Glomerular visceral epithelial cell (primary cell): ENCODE measurements around the gene CHD2.

Experiments
- DNase-seq: peaks from one replicate; pipeline ENCODE4 v3.0.0-alpha.2; 2016; ENCODE audit errors: extremely low spot score

CHD2 gene

GRCh38 chr15:93068581-93069199, 168.6 kb downstream of the CHD2 start:
- DNase-seq: no peak

GRCh38 chr15:93070132-93070531, 170.0 kb downstream of the CHD2 start:
- no peak for DNase-seq

GRCh38 chr15:93070551-93071296, 170.6 kb downstream of the CHD2 start:
- DNase-seq: no peak

- DNase-seq: no peak
Measured at GRCh38 chr15:93071469-93071936, 171.4 kb downstream of the CHD2 start.

- no peak for DNase-seq
Measured at GRCh38 chr15:93072011-93072410, 171.9 kb downstream of the CHD2 start.

- peak; percentile 23 for DNase-seq
Measured at GRCh38 chr15:93072411-93073394, 172.6 kb downstream of the CHD2 start.

- DNase-seq: no peak
Measured at GRCh38 chr15:93073465-93073952, 173.4 kb downstream of the CHD2 start.

GRCh38 chr15:93074599-93074998, 174.5 kb downstream of the CHD2 start:
- DNase-seq: no peak

GRCh38 chr15:93076217-93076616, 176.1 kb downstream of the CHD2 start:
- no peak for DNase-seq

- no peak for DNase-seq
Measured at GRCh38 chr15:93076875-93077274, 176.8 kb downstream of the CHD2 start.
